Suprapubic skin (tissue), 4 donors: ENCODE measurements around the gene TNK2. TPM values are rescaled to one million over a fixed set of nuclear protein-coding genes. Genes with fewer than 3 reads are reported as not detected.

Experiments used
- DNase-seq, 2 donors: peaks; one replicate each; pipeline ENCODE4 v3.0.0-alpha.2; 2019; ENCODE audit warnings: low spot score in 2 of 2
- H3K27ac ChIP-seq: fragments of 200-600 bp; sonication (generic); one replicate; pipeline ENCODE4 v1.5.1; 2019
- H3K27me3 ChIP-seq: fragments of 200-600 bp; sonication (generic); one replicate; pipeline ENCODE4 v1.5.1; 2019
- H3K36me3 ChIP-seq: fragments of 200-600 bp; sonication (generic); one replicate; pipeline ENCODE4 v1.5.1; 2019
- H3K4me1 ChIP-seq: fragments of 200-600 bp; sonication (generic); one replicate; pipeline ENCODE4 v1.5.1; 2019
- H3K4me3 ChIP-seq: fragments of 200-600 bp; sonication (generic); one replicate; pipeline ENCODE4 v1.5.1; 2019; ENCODE audit warnings: mild to moderate bottlenecking
- H3K9me3 ChIP-seq: fragments of 200-600 bp; sonication (generic); one replicate; pipeline ENCODE4 v1.5.1; 2019
- EP300 ChIP-seq: sonication (generic); formaldehyde crosslinking; IDR thresholded peaks from one replicate; pipeline ENCODE4 v1.6.1; 2017; ENCODE audit warnings: antibody characterized with exemption
- POLR2A ChIP-seq, 2 donors: fragments of 450-650 bp; IDR thresholded peaks; one replicate each; pipeline ENCODE4 v1.6.1; 2017; ENCODE audit warnings: antibody characterized with exemption in 2 of 2, mild to moderate bottlenecking in 2 of 2, moderate library complexity in 2 of 2
- POLR2AphosphoS5 ChIP-seq, 3 donors: sonication (generic); formaldehyde crosslinking; IDR thresholded peaks; one replicate each; pipeline ENCODE4 v1.6.1; 2017; ENCODE audit warnings: antibody characterized with exemption in 3 of 3
- WGBS: methylation state at CpG from one replicate; pipeline ENCODE4 v1.1.5; 2018; 5-methylcytosine and 5-hydroxymethylcytosine counted together
- total RNA-seq, 4 donors: library from RNA; depleted of rRNA; stranded (reverse); fragments of >200 nt; gene quantifications; one replicate each; pipeline ENCODE4 v1.1.0, GENCODE V29; 2016
- TF ChIP-seq, protein P1 (sequence below), 2 donors: fragments of 200-600 bp in 1 of 2; fragments of 450-650 bp in 1 of 2; sonication (generic) in 1 of 2; IDR thresholded peaks; one replicate each; pipeline ENCODE4 v1.5.1; 2016 to 2019; ENCODE audit warnings: antibody characterized with exemption in 2 of 2, mild to moderate bottlenecking in 1 of 2, moderate library complexity in 1 of 2

Gene TNK2
- total RNA-seq, 4 donors from 2014 or later = 52.4 to 101 (median 70.0) TPM

DNA sequence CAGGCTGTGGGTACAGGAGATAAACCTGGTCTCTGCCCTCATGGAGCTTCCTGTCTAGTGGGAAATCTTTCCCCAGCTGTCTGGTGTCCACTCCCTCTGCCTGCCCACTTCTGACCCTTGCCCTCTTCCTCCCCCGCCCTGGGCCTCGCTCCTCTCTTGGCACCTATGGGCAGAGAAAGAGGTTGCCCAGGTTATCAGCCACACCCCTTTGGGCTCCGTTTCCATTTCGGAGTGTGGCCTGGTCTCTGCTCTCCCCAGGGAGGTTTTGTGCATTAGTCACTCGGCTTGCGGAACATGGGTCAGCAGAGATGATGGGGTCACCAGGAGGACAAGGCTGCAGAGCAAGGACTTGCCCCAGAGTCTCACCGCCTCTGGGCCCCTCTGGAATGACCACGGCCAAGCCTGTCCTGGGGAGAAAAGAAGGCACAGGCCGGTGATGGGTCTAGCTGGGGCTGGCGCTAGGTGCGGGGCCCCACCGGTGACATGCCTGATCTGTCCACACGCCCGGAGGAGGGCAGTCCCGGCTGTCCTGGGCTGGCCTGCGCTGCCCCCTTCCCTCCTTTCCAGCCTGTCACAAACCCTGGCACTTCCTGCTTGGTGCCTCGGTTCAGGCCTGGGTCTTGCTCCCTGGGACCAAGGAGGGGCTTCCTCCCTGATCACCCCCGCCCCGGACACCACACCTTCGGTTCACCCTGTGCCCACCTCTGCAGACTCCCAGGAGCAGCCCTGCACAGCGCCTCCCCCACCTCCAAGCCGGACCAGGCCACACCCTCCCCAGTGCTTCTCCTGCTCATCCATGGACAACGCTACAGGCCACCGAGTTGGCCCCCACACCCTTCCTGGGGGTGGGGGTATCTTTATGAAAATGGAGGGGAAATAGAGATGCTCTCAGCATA is 61.0 kb downstream of the TNK2 start:
- no peak overlapping the region for H3K4me3 ChIP-seq
- H3K4me1 ChIP-seq = peaks cover 10% of the 10 kb centered on the region
- no peaks in the 10 kb centered on the region for H3K36me3 ChIP-seq
- no peaks in the 10 kb centered on the region for H3K27me3 ChIP-seq
- no peak overlapping the region for H3K27ac ChIP-seq
- TF ChIP-seq POLR2AphosphoS5 (IDR thresholded peaks at IDR 0.05) (no peak), POLR2A (IDR thresholded peaks at IDR 0.05) (no peak), EP300 (no peak)
- TF ChIP-seq, protein P1, sequence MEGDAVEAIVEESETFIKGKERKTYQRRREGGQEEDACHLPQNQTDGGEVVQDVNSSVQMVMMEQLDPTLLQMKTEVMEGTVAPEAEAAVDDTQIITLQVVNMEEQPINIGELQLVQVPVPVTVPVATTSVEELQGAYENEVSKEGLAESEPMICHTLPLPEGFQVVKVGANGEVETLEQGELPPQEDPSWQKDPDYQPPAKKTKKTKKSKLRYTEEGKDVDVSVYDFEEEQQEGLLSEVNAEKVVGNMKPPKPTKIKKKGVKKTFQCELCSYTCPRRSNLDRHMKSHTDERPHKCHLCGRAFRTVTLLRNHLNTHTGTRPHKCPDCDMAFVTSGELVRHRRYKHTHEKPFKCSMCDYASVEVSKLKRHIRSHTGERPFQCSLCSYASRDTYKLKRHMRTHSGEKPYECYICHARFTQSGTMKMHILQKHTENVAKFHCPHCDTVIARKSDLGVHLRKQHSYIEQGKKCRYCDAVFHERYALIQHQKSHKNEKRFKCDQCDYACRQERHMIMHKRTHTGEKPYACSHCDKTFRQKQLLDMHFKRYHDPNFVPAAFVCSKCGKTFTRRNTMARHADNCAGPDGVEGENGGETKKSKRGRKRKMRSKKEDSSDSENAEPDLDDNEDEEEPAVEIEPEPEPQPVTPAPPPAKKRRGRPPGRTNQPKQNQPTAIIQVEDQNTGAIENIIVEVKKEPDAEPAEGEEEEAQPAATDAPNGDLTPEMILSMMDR (IDR thresholded peaks at IDR 0.05) = no peak
- H3K9me3 ChIP-seq = no peaks in the 10 kb centered on the region
- WGBS = 88% methylated on average over 20 of the region's 24 CpGs
- no peak for DNase-seq

DNA sequence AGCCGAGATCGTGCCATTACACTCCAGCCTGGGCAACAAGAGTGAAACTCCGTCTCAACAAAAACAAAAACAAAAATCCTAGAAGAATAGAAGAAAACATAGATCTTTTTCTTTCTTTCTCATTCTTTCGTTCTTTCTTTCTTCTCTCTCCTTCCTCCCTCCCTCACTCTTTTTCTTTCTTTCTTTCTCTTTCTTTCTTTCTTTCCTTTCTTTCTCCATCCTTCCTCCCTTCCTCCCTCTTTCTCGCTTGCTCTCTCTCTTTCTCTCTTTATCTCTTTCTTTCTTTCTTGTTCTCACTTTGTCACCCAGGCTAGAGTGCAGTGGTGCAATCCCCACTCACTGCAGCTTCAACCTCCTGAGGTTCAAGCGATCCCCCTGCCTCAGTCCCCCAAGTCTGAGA is 62.9 kb downstream of the TNK2 start:
- Histone ChIP-seq H3K4me1 (peaks cover 5% of the 10 kb centered on the region), H3K9me3 (no peaks in the 10 kb centered on the region), H3K4me3 (no peak overlapping the region), H3K27me3 (no peaks in the 10 kb centered on the region), H3K36me3 (no peaks in the 10 kb centered on the region), H3K27ac (no peak overlapping the region)
- no peak for DNase-seq
- 88% methylated on average over 6 of the region's 6 CpGs for WGBS
- TF ChIP-seq, protein P1 (IDR thresholded peaks at IDR 0.05) = no peak
- TF ChIP-seq POLR2AphosphoS5 (IDR thresholded peaks at IDR 0.05) (no peak), EP300 (no peak), POLR2A (IDR thresholded peaks at IDR 0.05) (no peak)

DNA sequence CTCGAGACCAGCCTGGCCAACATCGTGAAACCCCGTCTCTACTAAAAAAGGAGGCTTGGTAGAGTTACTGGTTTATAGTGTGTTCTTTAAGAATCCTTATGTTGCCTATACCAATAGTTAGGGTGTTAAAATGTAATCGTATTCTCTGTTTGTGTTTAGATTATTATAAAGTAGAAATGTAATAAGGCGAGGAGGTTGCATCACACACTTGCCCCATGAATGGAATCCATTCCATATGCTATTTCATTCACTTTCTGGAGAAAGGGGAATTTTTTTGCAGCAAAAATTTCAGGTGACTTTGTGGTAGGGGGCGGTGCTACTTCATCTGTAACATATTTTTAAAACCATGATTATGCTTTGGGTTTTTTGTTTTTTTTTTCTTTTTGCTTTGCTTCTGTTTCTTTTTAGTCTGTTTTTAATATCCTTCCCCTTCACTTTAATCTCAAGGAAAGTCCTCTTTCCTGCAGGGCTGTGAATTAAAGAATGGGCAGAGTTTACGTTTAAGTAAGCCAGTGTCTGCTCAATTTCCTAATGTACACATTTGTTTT is 63.6 kb downstream of the TNK2 start:
- TF ChIP-seq, protein P1 (IDR thresholded peaks at IDR 0.05) = no peak
- no peak for TF ChIP-seq POLR2AphosphoS5 (IDR thresholded peaks at IDR 0.05)
- TF ChIP-seq EP300 = no peak
- TF ChIP-seq POLR2A (IDR thresholded peaks at IDR 0.05) = no peak
- H3K36me3 ChIP-seq = no peaks in the 10 kb centered on the region
- no peaks in the 10 kb centered on the region for H3K27me3 ChIP-seq
- DNase-seq = no peak
- H3K27ac ChIP-seq = no peak overlapping the region
- no peak overlapping the region for H3K4me3 ChIP-seq
- 84% methylated on average over 7 of the region's 7 CpGs for WGBS
- peaks cover 5% of the 10 kb centered on the region for H3K4me1 ChIP-seq
- no peaks in the 10 kb centered on the region for H3K9me3 ChIP-seq

DNA sequence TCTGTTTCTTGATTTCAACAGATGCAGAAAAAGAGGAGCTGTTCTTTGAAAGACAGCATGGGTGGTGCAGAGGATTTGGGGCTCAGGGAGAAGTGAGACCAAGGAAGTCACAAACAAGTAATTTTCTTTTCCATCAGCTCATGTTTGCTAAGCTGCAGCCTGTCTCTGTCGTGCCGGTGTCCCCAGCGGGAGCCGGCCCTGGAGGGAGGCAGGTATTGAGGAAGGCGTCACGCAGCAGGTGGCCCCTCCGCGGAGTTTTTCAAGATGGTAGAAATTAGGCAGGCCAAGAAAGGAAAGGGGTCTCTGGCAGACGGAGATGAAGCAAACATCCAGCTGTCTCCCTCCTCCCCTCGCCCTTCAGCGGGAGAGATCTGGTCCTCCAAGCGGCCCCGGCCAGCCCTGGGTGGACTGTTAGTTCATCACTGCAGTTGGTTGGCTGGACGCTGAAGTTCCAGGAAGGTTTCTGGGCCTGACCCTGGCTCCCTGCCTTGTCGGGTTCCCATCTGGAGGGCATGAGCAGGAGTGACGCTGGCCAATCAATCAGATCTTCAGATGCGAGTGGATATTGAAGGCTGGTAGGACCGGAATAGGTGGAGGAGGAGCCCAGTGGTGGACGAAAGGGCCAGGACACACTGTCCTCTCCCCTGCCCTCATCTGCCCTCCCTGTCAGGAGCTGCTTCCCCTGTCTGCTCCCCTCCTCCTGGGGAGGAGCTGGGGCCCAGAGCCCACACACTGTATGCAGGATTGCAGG is 68.9 kb downstream of the TNK2 start:
- Histone ChIP-seq H3K9me3 (no peaks in the 10 kb centered on the region), H3K27me3 (no peaks in the 10 kb centered on the region), H3K4me3 (no peak overlapping the region), H3K36me3 (no peaks in the 10 kb centered on the region), H3K27ac (no peak overlapping the region), H3K4me1 (no peaks in the 10 kb centered on the region)
- TF ChIP-seq POLR2AphosphoS5 (IDR thresholded peaks at IDR 0.05) (no peak), POLR2A (IDR thresholded peaks at IDR 0.05) (no peak), EP300 (no peak)
- TF ChIP-seq, protein P1 (IDR thresholded peaks at IDR 0.05) = no peak
- 57% methylated on average over 19 of the region's 19 CpGs for WGBS
- no peak for DNase-seq

DNA sequence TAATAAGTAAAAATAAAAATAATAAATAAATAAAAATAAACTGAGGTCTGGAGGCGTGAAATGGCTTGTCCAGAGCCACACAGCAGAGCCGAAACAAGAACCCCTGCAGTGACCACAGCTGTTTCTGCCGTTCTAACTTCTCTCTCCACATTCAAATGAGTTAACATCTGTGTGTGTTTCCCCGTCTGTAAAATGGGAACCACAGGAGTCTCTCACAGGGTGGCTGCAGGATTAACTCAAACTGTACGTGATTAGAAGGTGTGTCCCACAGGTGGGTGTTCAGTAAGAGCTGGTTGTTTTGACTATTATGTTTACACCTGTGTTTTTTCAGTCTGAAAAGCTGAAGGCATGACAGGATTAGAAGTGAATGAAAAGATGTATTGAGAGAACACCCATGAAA is 69.6 kb downstream of the TNK2 start:
- Histone ChIP-seq H3K27ac (no peak overlapping the region), H3K4me1 (no peaks in the 10 kb centered on the region), H3K9me3 (no peaks in the 10 kb centered on the region), H3K36me3 (no peaks in the 10 kb centered on the region), H3K4me3 (no peak overlapping the region), H3K27me3 (no peaks in the 10 kb centered on the region)
- no peak for DNase-seq
- 88% methylated on average over 5 of the region's 5 CpGs for WGBS
- TF ChIP-seq EP300 = no peak
- TF ChIP-seq POLR2AphosphoS5 (IDR thresholded peaks at IDR 0.05) = no peak
- TF ChIP-seq, protein P1 (IDR thresholded peaks at IDR 0.05) = no peak
- no peak for TF ChIP-seq POLR2A (IDR thresholded peaks at IDR 0.05)
